Colonic mucosa (tissue), 4 donors: ENCODE results near the gene FBP2. TPM values are rescaled to one million over a fixed set of nuclear protein-coding genes. Genes with fewer than 3 reads are reported as not detected.

ENCODE experiments used
- DNase-seq: peaks from one replicate; pipeline ENCODE4 v3.0.0-alpha.2; 2020
- H3K27ac ChIP-seq: fragments of 200-600 bp; one replicate; pipeline ENCODE4 v1.8.0; 2021
- H3K27me3 ChIP-seq: fragments of 200-600 bp; one replicate; pipeline ENCODE4 v1.8.0; 2021
- H3K36me3 ChIP-seq: fragments of 200-600 bp; one replicate; pipeline ENCODE4 v1.8.0; 2021
- H3K4me1 ChIP-seq: fragments of 200-600 bp; one replicate; pipeline ENCODE4 v1.8.0; 2021; ENCODE audit warnings: mild to moderate bottlenecking
- H3K4me3 ChIP-seq: fragments of 200-600 bp; one replicate; pipeline ENCODE4 v1.8.0; 2021
- H3K9ac ChIP-seq, 2 donors: one replicate each; pipeline ENCODE4 v1.7.0; 2013; ENCODE audit warnings: control low read depth in 2 of 2, low read depth in 2 of 2, low read length in 2 of 2
- H3K9me3 ChIP-seq: fragments of 200-600 bp; one replicate; pipeline ENCODE4 v1.8.0; 2021
- intact Hi-C: fragments of 100-400 bp; cut with DNase I; formaldehyde crosslinking; loops from one replicate; pipeline ENCODE4 v1.14.1; 2022
- total RNA-seq, 2 donors: library from RNA; stranded (reverse); fragmentation: NEBNext Ultra II Directional in 1 of 2; extraction: Animal tissue kit (Norgen Biotek cat#: 25700) in 1 of 2; gene quantifications; one replicate each; pipeline ENCODE4 v1.2.1, GENCODE V29; 2021
- TF ChIP-seq, protein P1 (sequence below): fragments of 200-600 bp; IDR thresholded peaks from one replicate; pipeline ENCODE4 v1.8.0; 2022; ENCODE audit warnings: antibody characterized with exemption, mild to moderate bottlenecking
- donor health status: healthy.
- donor health status: DM: no; HTN: no; CAD: no.
- donor health status: DM: no; HTN: no; CAD: no.

FBP2 gene
- total RNA-seq, 2 donors from 2014 or later, result not detected

DNA sequence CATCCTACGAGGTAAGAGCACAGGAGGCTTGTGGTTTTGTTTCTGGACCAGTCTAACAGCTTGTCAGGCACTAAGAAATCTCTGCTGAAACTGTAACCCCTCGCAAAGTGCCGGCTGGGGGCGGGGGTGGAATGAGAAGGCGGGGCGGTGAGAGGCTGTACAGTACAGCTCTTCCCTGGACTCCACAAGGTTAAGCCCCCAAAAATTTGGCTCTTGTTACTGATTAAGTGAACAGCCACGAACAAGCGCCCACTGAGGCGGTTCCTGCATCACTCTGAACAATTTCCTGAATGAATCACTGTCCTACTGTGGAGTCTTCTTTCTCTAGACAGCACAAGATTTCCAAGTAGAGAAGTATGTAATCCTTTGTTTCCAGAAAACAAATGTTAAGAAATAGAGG, 6.8 kb downstream of the FBP2 start:
- H3K27me3 ChIP-seq, result no peaks in the 10 kb centered on the region
- no peak overlapping the region for H3K27ac ChIP-seq
- H3K9ac ChIP-seq, result no peak overlapping the region
- intact Hi-C loops, result no loop called here
- H3K4me1 ChIP-seq, result no peaks in the 10 kb centered on the region
- no peaks in the 10 kb centered on the region for H3K36me3 ChIP-seq
- DNase-seq, result no peak
- H3K4me3 ChIP-seq, result no peak overlapping the region
- no peaks in the 10 kb centered on the region for H3K9me3 ChIP-seq
- TF ChIP-seq, protein P1, sequence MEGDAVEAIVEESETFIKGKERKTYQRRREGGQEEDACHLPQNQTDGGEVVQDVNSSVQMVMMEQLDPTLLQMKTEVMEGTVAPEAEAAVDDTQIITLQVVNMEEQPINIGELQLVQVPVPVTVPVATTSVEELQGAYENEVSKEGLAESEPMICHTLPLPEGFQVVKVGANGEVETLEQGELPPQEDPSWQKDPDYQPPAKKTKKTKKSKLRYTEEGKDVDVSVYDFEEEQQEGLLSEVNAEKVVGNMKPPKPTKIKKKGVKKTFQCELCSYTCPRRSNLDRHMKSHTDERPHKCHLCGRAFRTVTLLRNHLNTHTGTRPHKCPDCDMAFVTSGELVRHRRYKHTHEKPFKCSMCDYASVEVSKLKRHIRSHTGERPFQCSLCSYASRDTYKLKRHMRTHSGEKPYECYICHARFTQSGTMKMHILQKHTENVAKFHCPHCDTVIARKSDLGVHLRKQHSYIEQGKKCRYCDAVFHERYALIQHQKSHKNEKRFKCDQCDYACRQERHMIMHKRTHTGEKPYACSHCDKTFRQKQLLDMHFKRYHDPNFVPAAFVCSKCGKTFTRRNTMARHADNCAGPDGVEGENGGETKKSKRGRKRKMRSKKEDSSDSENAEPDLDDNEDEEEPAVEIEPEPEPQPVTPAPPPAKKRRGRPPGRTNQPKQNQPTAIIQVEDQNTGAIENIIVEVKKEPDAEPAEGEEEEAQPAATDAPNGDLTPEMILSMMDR, result no peak

DNA sequence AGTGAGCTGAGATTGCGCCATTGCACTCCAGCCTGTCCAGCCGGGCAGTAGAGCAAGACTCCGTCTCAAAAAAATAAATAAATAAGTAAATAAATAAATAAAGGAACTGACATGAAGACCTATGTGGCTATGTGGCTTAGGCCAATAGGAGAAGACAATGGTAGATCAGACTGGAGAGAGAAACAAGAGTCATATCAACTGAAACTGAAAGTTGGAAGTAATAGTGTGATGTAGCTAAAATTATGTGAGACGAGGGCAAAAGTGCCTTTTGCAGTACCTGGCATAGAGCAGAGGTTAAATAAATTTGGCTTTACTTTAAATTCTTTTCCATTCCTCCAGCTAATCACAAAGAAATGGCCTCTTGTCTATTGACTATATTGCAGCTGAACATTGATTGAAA, 7.3 kb downstream of the FBP2 start:
- no peaks in the 10 kb centered on the region for H3K36me3 ChIP-seq
- TF ChIP-seq, protein P1, result no peak
- H3K4me3 ChIP-seq, result no peak overlapping the region
- intact Hi-C loops, result no loop called here
- H3K27me3 ChIP-seq, result no peaks in the 10 kb centered on the region
- no peaks in the 10 kb centered on the region for H3K9me3 ChIP-seq
- DNase-seq, result no peak
- no peak overlapping the region for H3K9ac ChIP-seq
- no peak overlapping the region for H3K27ac ChIP-seq
- no peaks in the 10 kb centered on the region for H3K4me1 ChIP-seq

DNA sequence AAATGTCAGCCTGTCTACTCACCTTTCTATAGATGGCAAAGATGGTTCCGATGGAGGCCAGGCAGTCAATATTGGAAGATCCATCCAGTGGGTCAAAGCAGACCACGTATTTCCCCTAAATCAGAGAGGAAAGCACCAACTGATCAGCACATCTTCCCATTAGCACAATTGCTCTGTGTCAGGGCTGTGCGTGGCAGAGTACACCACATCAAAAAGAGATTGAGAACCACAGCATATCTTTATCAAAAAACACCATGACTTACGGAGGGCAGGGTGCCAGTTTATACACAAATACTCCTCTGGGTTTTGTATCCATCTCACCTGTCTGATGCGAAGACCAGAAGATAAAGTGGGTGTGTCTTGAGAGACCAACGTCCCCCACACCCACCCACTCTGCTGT, 9.1 kb downstream of the FBP2 start:
- TF ChIP-seq, protein P1, result no peak
- Histone ChIP-seq H3K27me3 (no peaks in the 10 kb centered on the region), H3K27ac (no peak overlapping the region), H3K9me3 (no peaks in the 10 kb centered on the region), H3K36me3 (no peaks in the 10 kb centered on the region), H3K4me3 (no peak overlapping the region), H3K9ac (no peak overlapping the region), H3K4me1 (no peaks in the 10 kb centered on the region)
- intact Hi-C loops, result no loop called here
- no peak for DNase-seq

DNA sequence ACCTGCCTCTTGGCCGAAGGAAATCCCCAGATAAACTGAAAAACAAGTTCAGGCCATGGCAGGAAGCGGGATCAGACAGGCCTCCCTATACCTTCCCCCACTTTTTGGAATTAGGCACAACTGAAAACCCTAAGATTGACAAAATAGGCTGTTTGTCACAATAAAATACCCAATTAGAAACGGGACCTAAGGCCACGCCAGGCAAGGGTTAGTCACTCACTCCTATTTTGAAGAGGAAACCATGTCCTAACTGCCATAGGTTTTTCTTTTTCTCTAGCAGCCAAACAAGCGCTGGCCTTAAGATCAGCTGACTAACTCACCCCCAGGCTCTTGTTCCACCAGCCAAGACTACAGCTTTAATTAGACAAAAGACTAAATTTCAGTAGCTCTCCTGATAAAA, 11.9 kb downstream of the FBP2 start:
- no peaks in the 10 kb centered on the region for H3K4me1 ChIP-seq
- intact Hi-C loops, result no loop called here
- H3K9me3 ChIP-seq, result no peaks in the 10 kb centered on the region
- TF ChIP-seq, protein P1, result no peak
- H3K27ac ChIP-seq, result no peak overlapping the region
- H3K4me3 ChIP-seq, result no peak overlapping the region
- H3K27me3 ChIP-seq, result no peaks in the 10 kb centered on the region
- no peak for DNase-seq
- H3K36me3 ChIP-seq, result no peaks in the 10 kb centered on the region
- H3K9ac ChIP-seq, result no peak overlapping the region

DNA sequence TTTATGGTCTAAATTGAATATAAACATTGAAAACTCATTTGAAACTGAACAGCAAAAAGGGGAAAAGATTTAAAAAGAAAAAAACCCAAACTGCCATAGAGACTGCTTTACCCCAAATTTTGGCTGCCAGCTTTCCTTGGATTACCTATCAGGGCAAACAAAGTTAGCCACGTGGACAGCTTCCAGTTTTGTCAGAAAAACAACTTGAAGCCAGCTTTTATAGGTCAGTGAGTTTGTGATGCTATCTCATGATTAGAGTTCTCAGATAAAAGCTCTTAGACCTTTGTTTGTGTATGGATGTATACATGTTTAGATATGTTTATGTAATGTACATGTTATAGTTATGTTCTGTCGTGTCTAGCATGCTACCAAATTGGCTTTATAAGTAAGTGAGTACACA, 16.1 kb downstream of the FBP2 start:
- DNase-seq, result no peak
- TF ChIP-seq, protein P1, result no peak
- no peak overlapping the region for H3K27ac ChIP-seq
- no peaks in the 10 kb centered on the region for H3K9me3 ChIP-seq
- no peaks in the 10 kb centered on the region for H3K36me3 ChIP-seq
- H3K4me1 ChIP-seq, result no peaks in the 10 kb centered on the region
- intact Hi-C loops, result no loop called here
- H3K27me3 ChIP-seq, result no peaks in the 10 kb centered on the region
- no peak overlapping the region for H3K4me3 ChIP-seq
- no peak overlapping the region for H3K9ac ChIP-seq

DNA sequence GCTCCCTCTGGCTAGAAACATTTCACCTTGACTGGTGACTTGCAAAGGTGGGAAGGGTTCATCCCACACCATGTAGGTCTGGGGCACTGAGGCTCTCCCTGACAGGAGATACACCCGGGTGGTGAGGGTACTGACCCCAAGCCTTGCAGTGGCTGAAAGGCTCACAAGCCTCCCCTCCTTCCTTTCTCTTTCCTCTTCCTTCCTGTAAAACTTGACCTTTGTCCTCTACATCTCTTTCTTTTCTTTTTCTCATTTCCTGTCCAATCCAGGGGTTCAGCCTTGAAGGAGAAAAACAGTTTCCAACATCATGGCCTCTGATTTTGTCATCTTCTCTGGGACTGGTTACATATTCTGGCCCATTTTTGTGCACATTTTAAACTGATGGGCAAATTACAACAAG, 16.6 kb downstream of the FBP2 start:
- DNase-seq, result no peak

More for the DNA sequence above, 16.6 kb downstream of the FBP2 start:
- TF ChIP-seq, protein P1, result no peak
- no peak overlapping the region for H3K4me3 ChIP-seq
- H3K36me3 ChIP-seq, result no peaks in the 10 kb centered on the region
- no peak overlapping the region for H3K9ac ChIP-seq
- H3K4me1 ChIP-seq, result no peaks in the 10 kb centered on the region
- no peaks in the 10 kb centered on the region for H3K27me3 ChIP-seq
- intact Hi-C loops, result no loop called here
- no peaks in the 10 kb centered on the region for H3K9me3 ChIP-seq
- no peak overlapping the region for H3K27ac ChIP-seq
